Epidermal melanocyte (primary cell): ENCODE results near the gene FOXP1.

Experiments
- DNase-seq: peaks from one replicate; pipeline ENCODE4 v3.0.0; 2011; ENCODE audit warnings: low spot score; ENCODE audit not compliant: insufficient read length

FOXP1 gene

DNA sequence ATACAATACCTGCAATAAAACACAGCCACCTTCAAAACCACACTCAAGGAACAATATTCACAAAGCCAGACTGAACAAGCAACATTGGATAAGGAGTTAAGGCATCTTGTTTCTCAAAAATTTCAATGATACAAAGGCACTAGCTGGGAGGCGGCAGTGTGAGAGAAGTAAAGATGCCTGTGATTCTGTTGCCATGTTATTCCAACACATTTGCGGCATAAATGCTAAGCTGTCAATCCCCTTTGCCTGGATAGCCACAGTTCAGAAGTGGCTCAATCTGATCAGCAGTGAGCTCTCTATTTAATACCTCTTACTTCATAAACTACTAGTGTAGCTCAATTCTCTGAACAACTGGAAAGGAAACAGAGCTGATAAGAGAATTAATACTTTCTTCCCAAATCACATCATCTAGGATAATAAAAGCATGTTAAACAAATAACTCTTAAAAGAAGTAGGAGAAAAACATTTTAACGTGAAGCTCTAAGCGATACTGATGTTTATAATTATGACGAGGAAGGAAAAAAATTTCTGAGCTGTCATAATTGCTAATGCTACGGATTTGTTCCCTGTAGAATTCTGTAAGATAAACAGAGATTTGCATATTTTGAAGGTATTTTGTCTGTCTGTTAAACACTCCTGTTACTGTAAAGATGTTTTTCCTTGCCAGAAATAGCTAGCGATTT is 358.4 kb downstream of the FOXP1 start:
- DNase-seq, result no peak

DNA sequence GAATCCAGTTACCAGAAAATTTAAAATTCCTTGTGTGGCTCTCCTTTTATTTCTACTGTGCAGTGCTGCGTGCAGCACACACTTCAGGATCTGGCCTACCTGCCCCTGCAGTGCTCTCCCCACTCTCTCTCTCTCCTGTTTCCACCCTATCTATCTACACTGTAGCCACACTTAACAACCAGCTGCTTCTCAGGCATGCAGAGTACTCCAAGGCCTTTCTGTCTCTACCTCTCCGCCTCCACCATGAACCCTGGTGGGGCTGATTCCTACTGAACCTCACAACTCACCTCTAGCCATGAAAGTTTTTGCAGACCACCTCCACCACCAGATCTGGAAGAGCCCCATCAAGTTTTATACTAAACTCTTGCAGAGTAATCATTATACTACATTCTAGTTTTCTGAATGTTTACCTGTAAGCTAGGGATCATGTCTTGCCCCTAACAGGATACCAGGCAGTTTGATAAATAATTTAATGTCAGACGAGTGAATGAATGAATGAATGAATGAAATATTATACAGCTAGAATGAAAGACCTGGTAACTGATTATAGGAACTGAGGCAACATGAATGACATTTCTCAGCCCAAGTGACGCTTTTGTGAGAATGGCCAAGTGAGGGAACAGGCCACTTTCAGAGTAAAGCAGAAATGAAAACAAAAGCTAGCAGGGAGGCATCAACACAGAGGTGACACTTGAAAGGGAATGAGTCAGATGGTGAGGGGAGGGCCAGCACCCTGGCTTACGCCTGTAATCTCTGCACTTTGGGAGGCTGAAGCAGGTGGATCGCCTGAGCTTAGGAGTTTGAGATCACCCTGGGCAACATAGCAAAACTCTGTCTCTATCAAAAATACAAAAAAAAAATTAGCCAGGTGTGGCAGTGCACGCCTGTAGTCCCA is 363.5 kb downstream of the FOXP1 start:
- no peak for DNase-seq

DNA sequence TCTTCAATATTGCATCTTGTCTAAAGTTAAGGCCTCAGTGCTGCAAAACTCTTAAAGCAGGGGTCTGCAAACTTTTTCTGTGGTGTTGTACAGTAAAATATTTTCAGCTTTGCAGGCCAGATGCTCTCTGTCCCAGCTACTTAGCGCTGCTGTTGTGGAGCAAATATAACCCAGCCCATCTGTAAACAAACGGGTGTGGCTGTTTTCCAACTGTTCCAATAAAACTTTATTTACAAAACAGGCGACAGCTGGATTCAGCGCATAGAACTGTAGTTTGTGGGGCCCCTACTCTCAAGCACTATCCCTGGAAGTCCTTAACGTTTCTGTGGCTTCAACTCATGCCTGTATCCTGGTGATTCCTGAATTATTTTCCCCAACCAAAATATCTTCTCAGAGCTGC is 365.0 kb downstream of the FOXP1 start:
- no peak for DNase-seq

DNA sequence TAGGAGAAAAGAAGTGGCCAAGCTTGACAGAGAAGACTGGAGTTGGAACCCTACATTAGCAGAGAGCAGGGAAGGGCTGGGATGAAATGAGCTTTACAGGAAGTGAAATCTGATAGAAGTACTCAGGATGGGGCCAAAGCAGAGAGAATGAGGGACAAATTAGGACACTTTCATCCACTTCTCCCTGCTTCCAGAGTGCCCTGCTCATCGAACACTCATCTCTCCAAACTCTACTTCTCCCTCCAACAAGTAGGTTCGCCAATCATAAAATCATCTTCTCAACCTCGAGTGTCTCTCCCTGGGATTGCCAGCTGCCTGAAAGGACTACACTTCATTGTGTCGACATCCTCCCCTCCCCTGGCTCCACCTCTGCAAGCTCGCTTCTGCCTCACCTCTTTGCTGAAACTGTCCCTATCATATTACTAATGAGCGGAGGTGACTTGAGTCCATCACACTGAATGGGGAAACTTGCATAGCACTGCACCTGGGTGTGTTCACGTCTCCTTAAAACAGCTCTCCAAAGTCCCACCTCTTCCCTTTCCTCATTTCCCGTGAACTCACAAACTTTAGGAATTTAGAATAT is 365.8 kb downstream of the FOXP1 start:
- no peak for DNase-seq

DNA sequence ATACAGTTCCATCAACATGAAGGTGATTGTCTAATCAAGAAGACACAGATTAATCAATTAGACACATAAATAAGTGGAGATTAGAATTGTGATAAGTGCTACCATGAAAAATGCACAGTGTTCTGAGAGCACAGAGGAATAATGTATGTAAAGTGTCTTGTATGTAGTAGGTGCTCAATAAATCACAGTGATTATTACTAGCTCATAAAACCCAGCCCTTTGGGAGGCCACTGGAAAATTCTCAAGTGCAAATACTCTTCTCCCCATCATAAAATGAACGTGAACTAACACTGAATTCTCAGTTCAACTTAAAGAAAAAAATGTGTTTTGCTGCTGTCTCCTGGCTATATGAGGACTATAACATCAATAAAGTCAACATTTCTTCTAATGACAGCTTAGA is 368.2 kb downstream of the FOXP1 start:
- no peak for DNase-seq

DNA sequence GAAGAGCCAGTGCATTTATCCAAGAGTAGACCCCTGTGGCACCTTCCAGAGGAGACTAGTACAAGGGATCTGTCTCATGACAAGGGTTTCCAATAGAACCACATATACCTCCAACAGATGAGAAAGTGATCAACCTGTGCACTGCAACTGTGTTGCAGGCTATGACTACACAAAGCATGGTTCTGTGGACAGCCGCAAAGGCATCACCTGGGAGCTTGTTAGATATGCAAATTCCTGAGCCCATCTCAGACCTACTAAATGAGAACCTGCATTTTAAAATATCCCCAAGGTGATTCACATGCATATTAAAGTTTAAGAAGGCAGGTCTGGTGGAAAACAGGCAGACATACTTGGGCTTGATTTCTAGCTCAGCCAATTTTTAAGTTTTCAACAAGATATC is 368.7 kb downstream of the FOXP1 start:
- no peak for DNase-seq

DNA sequence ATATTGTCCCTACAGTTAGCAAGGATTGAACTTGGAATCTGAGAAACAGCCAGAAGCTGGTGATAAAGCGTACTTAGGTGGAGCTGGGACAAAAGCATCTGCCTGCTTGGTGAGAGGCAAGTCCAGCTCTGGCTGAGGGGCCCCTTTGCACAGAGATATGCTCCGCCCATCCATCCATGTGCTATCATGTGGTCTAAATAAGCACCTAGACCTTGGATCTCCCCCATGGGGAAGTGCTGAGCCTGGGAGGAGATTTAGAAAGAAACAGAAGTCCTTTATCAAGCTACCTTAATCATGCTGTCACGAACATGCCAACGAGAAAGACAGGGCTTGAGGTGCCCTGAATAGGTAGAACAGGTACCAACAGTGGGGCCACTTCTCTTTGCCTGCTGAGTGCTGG is 369.5 kb downstream of the FOXP1 start:
- DNase-seq, result no peak

DNA sequence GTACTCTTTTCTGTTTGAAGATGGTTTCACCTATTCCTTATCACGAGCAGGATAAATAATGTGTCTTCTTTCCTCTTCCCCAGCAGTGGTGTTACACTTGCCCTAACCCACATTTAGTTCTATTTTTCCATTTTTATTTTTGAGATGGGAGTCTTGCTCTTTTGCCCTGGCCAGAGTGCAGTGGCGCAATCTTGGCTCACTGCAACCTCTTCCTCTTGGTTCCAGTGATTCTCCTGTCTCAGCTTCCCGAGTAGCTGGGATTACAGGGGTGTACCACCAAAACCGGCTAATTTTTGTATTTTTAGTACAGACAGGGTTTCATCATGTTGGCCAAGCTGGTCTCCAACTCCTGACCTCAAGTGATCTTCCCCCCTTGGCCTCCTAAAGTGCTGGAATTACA is 372.4 kb downstream of the FOXP1 start:
- no peak for DNase-seq

DNA sequence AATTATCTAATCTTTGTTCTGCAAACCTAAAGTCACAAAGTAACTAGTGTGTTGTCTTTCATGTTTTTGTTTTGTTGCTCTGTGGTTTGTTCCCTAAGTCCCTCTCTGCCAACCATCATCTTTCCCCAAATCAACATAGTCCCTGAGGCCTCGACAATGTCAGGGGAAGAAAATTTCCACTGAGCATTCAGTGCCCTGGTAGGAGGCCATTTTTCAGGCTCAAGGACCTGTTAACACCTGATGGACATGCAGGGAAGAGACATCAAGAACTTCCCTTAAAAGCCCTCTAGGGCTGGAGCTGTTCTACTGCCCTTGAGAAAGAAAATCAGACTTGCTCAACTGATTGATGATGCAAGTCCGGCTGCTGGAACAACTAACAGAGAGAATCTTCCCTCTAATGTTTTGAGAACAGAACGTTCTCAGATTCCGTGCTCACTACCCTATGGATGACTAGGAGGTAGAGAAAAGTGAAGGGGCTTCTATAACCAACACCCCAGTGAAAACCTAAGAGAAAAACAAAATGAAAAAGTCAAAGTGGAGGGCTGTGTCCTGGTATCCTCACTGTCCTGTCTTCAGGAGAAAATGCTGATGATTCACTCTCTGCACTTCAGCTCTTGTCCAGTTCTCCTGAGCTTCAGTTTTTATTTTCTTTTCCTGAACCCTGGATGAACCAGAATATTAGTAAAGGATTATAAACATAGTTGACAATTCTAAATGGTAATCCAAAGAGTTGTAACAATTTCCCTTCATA is 373.1 kb downstream of the FOXP1 start:
- DNase-seq, result peak; percentile 27

DNA sequence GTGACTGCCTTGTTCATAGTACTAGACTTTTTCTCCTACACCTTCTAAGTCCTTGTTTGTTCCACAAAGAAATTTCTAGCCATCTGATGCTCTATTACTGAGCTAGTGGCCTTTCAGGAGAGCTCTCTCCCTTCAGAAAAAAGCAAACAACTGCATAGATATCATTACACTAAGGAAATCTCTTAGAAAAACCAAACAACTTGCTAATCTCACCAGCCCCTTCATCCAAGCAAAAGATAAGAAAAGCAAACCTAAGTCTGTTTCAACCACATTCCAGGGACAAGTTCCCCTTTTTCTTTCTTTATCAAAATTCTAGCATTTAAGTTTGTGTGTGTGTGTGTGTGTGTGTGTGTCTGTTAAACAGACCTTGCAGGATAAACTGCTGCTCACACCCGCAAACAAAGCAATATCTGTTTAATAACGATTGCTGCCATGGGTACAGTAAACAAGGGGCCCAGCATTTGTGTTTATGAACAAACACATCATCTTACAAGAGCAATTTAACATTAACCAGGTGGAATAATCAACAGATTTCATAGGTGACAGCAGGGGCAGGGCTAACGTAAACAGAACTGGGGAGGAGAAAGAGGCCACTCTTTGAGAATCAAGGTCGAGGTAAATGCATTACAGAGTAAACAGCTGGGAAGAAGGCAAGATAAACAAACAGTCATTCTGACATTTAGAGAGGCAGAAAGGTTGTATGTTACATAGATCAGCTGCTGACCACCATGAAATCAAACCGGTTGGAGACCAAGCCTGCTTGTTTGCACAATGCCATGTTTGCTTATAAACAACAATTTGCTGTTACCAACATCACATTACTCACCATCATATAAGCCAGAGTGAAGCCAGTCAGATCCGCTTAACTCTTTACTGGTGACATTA is 375.1 kb downstream of the FOXP1 start:
- no peak for DNase-seq

DNA sequence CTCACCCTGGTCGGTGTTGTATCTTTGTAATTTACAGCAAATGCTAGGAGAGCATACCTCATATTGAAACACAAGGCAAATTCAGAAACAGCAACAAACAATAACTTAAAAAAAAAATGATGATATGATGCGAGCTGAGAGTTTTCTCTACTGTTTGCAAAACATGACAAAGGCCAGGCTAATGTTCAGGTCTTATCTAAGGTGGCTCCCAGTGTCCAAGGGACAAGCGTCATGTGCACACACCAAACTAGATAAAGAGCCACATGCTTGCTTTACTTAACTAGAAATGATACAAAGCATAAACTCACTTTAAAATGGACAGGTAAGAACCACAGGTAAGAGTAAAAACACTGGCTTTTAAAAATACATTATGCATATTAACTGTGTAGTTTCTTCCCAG is 375.9 kb downstream of the FOXP1 start:
- DNase-seq, result no peak

DNA sequence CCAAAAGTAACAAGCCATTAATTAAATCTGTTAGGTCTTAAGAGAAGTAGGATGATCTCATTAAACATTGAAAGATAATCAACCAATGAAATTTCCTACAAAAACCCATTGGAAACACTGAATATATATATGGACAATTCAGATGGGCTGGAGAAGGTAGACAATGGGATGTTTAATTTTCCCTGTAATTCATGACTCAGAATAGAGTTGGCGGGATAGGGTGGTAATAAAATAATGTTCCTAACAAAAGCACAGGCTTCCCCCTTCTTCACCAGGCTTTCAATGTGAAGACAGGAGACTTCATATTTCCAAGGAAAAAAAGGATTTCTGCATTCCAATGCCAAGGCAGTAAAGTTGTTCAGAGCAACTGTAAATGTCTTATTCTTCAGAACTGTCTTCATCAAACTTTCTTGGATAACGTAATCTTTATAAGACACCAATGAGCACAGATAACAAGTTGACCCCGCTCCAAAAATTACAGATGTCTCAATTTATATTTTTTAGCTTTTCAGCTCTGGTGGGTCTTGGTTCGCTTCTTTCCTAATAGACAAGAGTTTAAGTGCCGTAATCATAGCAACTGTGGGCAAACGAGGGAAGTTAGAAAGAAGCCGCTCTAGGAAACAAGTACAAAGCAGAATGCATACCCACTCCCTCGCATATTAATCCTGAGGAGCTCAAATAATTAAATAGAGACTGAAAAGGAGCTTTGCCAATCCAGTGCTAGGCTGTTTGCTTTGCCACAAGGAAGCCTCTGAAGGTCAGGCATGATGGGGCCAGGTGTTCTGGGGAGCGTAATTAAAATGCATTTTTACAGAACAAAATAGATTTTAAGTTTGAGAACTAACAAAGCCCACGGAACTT is 377.0 kb downstream of the FOXP1 start:
- DNase-seq, result no peak

DNA sequence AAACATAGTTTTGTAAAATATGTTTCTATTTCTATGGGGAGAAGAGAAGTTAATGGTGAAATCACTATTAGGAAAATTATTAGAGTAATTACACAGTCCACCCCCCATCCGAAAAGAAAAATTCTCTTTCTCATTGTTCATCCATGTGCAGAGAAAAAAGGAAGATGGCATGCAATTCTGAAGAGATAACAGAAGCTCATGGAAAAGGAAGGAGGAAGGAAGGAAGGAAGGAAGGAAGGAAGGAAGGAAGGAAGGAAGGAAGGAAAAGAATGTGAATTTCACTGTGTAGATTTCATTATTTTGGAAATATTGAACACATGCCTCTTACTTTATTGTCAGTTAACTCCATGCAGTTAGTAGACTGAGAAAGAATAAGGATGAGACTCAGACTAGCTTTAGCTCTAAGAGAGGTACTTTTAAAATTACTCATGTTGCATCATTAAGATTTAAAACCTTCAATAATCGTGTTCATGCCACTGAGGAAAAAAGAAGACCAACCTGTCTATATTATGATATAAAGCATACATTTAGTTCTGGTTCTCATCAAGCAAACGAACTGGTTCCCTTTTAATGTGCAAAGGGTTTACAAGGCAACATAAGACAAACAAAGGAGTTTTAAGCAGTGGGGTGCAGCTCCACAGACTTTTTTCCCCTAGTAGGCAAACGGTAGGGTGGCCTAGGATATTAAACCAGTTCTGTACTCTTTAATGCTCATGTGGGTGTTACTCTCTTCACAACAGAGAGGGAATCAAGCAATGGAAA is 379.6 kb downstream of the FOXP1 start:
- no peak for DNase-seq

DNA sequence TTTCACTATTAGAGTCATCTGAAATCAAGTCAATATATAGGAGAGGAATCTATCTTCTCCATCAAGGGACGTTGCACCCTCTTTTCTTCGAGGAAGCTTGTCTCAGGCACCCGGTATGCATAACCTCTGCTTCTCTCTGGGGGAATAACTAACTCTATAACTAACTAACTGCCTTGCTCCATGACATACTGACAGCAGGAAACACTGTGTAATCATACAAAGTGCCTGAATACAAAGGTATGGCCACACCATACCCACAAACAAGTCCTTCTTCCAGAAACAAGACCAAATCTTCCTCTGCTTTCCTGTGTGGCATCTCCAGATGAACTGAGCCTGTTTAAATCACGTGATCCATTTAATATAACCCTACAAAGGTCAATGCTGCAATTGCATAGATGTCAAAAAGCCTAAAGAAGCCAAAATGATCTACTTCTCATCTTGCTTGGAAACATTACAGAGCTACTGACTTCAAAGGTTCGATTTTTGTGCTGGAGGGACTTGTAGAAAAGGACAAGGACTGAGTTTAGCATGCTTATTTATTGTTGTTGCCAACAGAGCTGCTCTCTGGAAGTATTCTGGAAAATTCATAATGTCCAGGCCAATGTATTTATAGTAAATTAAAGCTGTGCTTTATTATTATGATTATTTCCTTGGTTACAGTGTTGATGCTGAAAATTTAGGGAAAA is 380.5 kb downstream of the FOXP1 start:
- DNase-seq, result no peak

DNA sequence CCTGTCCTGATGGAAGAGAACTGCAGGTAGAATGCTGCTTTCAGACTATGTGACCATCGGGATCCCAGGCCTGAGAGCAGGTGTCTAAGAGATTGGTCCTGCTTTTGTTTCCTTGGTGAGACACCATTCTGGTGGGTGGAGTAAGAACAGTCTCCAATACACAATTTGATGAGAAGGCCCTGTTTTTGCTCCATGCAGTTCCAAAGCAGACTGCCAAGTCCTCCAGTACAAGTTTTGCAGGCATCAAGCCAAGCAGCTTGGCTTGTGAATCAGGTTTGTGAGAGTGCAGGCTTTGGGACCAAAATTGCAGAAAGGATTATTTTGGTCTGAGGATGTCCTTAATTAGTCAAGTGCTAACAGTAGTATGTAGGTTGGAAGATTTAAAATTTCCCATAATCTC is 381.6 kb downstream of the FOXP1 start:
- DNase-seq, result no peak

DNA sequence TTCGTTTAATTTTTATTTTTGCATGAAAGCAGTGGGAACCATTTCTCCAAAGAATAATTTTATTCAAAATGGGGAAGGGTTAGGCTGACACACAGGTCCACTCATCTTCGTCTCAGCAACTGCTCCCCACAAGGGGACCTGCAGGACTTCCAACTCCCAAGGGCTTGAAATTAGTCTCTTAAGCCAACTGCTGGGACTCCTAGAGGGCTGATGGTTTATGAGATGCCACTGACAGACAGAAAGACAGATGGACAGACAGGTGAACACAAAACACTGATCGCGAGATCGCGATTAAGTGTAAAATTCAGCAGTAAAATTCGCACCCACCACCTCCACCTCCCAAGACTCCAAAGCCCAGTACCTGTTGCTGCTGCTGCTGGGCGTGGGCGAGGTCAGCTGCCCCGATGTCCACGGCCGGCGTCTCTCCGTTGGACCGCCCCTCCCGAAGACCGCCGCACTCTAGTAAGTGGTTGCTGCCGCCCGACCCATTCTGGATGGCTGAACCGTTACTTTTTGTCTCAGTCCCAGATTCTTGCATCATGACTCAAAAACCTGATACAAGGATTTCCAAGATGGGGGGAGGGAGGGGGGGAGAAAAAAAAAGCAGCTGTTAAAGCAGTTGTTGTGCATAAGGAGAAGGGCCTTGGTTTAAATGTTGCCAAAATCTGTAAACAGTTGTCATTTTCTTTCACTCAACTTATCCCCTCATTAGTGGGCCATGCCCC is 385.5 kb downstream of the FOXP1 start:
- DNase-seq, result no peak

DNA sequence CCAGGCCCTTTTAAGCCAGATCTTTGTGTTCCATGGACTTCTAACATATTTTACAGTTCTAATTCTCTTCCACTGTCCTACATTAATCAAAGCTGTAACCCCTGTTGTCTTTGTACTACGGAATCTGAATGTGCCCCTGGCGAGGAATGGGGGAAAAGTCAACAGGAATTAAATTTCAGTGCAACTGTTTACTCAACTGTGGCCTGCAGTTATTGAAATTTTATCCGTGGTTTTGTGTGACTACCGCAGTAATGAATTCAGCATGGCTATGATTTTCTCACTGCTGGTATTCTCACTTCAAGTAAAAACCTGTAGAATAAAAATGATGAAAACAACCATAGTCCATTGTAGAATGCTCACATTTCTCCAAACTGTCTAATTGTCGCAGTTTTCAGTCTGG is 388.0 kb downstream of the FOXP1 start:
- DNase-seq, result no peak

DNA sequence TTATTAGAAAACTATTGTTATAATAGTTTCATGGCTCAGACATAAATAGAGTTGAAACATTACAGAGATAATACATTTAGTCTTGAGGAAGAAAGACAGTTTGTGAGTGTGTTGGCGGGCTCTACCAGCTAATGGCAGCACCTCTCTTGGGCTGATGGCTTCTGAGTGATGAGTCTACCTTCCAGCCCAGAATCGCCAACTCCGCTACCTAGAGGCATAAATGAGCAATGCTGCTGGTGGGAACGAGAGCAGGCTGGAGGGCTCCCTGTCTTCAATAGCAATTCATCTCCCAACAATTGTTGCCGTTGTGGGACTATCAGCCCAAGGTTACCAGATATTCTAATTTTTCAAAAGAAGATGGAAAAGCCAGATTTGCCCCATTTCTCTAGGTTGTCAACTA is 388.7 kb downstream of the FOXP1 start:
- DNase-seq, result no peak
